SK-N-SH treated with all-trans-retinoic acid at 6 μM for 48 hours (cell line): ENCODE data around the gene FYN.

Experiments
- ARNTL ChIP-seq: fragments of 450-650 bp; formaldehyde crosslinking; IDR thresholded peaks from 2 replicates; pipeline ENCODE4 v1.5.0; 2020; ENCODE audit warnings: low read depth, mild to moderate bottlenecking, moderate library complexity, borderline replicate concordance
- BACH2 ChIP-seq: fragments of 250-450 bp; sonication (Bioruptor Pico); IDR thresholded peaks from 2 replicates; pipeline ENCODE4 v1.9.0; 2021; ENCODE audit warnings: mild to moderate bottlenecking, borderline replicate concordance
- PATZ1 ChIP-seq: fragments of 250-450 bp; sonication (Bioruptor Pico); IDR thresholded peaks from 2 replicates; pipeline ENCODE4 v1.8.0; 2020; ENCODE audit warnings: mild to moderate bottlenecking, moderate library complexity, borderline replicate concordance

- TF ChIP-seq BACH2 (CRISPR knock-in tag) (no peak), PATZ1 (CRISPR knock-in tag) (no peak), ARNTL (no peak)
These were observed 115.9 kb downstream of the FYN start for GRCh38 chr6:111757342-111757741.
